Uterus (tissue), 2 donors: ENCODE measurements around the gene PANX2.

Experiments
- CTCF ChIP-seq, 4 experiments: fragments of 200-600 bp in 2 of 4; fragments of 450-650 bp in 2 of 4; sonication (generic) in 2 of 4; IDR thresholded peaks; one replicate each; pipeline ENCODE4 v1.5.1; 2016 to 2019; ENCODE audit warnings: antibody characterized with exemption in 4 of 4, mild to moderate bottlenecking in 2 of 4, moderate library complexity in 1 of 4
- POLR2A ChIP-seq, 2 donors: fragments of 450-650 bp; IDR thresholded peaks; one replicate each; pipeline ENCODE4 v1.6.1; 2016; ENCODE audit warnings: antibody characterized with exemption in 2 of 2, mild to moderate bottlenecking in 1 of 2, moderate library complexity in 1 of 2

- TF ChIP-seq CTCF (IDR thresholded peaks at IDR 0.05) (no peak), POLR2A (IDR thresholded peaks at IDR 0.05) (no peak)
These were observed 5.0 kb upstream of the PANX2 start for GRCh38 chr22:50165436-50166123.
